ENCODE measurements around the gene SCN1A.

The SCN1A gene

DNA sequence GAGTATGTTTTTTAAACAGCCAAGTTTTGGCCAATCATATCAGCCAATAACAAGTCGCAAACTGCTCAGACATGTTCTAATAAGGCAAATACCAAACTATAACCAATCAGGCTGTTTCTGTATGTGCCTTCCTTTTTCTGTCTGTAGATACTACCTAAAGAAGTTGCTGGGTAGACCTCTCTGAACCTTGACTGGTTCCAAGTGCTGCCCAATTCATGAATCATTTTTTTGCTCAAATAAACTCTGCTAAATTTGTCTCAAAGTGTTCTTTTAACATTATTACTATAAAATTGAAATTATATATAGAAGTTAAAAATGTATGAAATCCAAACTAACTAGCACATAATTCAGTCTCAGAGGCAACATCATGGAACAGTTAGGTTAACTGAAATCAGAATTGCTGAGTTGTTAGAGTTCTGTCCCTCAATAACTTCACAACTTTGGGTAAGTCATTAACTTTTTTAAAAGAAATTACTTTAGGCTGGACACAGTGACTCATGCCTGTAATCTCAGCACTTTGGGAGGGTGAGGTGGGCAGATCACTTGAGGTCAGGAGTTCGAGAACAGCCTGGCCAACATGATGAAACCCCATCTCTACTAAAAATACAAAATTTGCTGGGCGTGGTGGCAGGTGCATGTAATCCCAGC is 169.4 kb downstream of the SCN1A start:
- Histone ChIP-seq H3K36me3 (ENCODE audit: control insufficient read depth, insufficient read depth, low read length) (no peaks in the 10 kb centered on the region), H3K4me3 (ENCODE audit: low read depth, low read length) (no peak overlapping the region), H3K27me3 (ENCODE audit: control insufficient read depth, insufficient read depth, low read length) (peaks cover 5% of the 10 kb centered on the region), H3K9me3 (ENCODE audit: control insufficient read depth, insufficient read depth, low read length) (no peaks in the 10 kb centered on the region), H3K4me1 (ENCODE audit: control insufficient read depth, insufficient read depth, low read length) (peaks cover 6% of the 10 kb centered on the region), H3K9ac (ENCODE audit: low read depth, low read length) (no peak overlapping the region)

DNA sequence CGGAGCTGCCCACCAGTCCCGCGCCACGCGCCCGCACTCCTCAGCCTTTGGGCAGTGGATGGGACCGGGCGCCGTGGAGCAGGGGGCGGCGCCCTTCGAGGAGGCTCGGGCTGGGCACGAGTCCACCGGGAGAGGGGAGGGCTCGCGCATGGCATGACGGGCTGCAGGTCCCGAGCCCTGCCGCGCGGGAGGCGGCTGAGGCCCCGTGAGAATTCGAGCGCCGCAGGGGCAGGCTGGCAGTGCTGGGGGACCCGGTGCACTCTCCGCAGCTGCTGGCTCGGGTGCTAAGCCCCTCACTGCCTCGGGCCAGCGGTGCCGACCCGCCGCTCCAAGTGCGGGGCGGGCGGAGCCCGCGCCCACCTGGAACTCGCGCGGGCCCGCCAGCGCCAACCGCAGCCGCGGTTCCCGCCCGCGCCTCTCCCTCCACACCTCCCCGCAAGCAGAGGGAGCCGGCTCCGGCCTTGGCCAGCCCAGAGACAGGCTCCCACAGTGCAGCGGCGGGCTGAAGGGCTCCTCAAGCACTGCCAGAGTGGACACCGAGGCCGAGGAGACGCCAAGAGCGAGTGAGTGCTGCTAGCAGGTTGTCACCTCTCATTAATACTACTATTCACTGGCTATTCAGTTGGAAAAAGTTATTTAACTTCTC is 170.7 kb downstream of the SCN1A start:
- no peak overlapping the region for H3K4me3 ChIP-seq (ENCODE audit: low read depth, low read length)
- H3K27me3 ChIP-seq (ENCODE audit: control insufficient read depth, insufficient read depth, low read length) = peaks cover 5% of the 10 kb centered on the region
- H3K36me3 ChIP-seq (ENCODE audit: control insufficient read depth, insufficient read depth, low read length) = no peaks in the 10 kb centered on the region
- H3K4me1 ChIP-seq (ENCODE audit: control insufficient read depth, insufficient read depth, low read length) = peaks cover 6% of the 10 kb centered on the region
- H3K9me3 ChIP-seq (ENCODE audit: control insufficient read depth, insufficient read depth, low read length) = no peaks in the 10 kb centered on the region
- H3K9ac ChIP-seq (ENCODE audit: low read depth, low read length) = no peak overlapping the region

DNA sequence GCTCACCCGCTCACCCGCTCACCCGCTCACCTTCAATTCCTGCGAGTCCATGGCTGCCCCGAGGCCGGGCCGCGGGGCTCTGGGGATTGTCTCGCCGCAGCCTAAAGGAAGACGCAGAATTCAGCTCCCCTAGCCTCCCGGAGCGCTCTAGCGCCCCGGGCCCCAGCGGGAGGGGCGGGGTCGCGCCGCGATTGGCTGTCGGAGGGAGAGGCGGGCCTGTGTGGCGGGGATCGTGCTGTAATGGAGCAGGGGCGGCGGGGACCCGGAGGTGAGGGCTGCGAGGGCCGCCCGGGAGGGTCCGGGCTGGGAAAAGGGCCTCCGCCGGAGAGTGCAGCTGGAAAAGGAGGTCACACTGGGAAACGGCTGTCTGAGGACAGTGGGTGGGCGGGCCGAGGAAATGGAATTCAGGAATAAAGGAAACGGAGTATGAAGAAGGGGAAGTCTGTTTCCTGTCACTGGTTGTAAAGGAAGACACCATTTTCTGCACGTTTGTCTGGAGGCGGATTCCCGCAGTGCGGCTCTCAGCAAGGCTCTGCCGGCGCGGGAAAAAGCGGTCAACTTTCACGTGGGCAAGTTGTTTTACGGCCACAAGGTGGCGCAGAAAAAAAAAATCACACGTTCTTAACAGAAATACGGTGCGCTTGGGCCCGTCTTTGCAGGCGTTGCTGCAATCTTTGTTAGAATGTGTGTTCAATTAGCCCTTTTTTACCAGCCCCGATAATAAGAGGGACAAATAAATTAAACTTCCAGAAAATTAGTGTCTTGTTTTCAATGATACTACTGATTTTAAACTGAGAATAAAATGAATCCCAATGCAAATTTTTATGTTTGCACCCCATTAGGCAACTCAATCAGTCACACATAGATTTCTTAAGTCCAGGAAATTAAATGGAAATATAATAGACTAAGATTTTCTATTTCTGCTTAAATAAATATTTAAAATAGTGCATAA is 173.9 kb downstream of the SCN1A start, which contains the start of gene TTC21B:
TTC21B (minus strand) TSS at position 122 of the 952 bp plus-strand sequence; CDS start at position 51, 71 bp downstream.
- Histone ChIP-seq H3K27me3 (ENCODE audit: control insufficient read depth, insufficient read depth, low read length) (peaks cover 5% of the 10 kb centered on the region), H3K4me3 (ENCODE audit: low read depth, low read length) (peak within 1 kb of the TSS; percentile 84), H3K36me3 (ENCODE audit: control insufficient read depth, insufficient read depth, low read length) (no peaks in the 10 kb centered on the region), H3K9me3 (ENCODE audit: control insufficient read depth, insufficient read depth, low read length) (no peaks in the 10 kb centered on the region), H3K4me1 (ENCODE audit: control insufficient read depth, insufficient read depth, low read length) (peaks cover 6% of the 10 kb centered on the region), H3K9ac (ENCODE audit: low read depth, low read length) (peak within 1 kb of the TSS; percentile 77)

DNA sequence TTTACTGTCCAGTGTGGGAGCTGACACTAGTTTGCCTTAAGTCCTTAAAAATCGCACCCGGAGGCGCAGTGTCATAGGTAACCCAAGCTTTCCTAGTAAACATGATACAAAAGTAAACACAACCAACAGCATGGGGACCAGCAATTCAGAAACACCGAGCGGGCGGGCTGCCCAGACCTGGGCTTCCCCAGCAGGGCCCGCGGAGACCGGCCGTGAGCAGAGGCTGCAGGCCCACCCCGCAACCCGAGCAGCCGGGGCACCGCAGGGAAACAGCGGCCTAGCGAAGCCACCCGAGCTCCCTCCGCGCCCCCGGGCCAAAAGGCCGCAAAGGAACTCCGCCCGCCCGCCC is 174.5 kb downstream of the SCN1A start:
- no peaks in the 10 kb centered on the region for H3K9me3 ChIP-seq (ENCODE audit: control insufficient read depth, insufficient read depth, low read length)
- no peaks in the 10 kb centered on the region for H3K36me3 ChIP-seq (ENCODE audit: control insufficient read depth, insufficient read depth, low read length)
- peaks cover 5% of the 10 kb centered on the region for H3K27me3 ChIP-seq (ENCODE audit: control insufficient read depth, insufficient read depth, low read length)
- peaks cover 6% of the 10 kb centered on the region for H3K4me1 ChIP-seq (ENCODE audit: control insufficient read depth, insufficient read depth, low read length)
- peak overlapping the region; percentile 77 for H3K9ac ChIP-seq (ENCODE audit: low read depth, low read length)
- peak overlapping the region; percentile 84 for H3K4me3 ChIP-seq (ENCODE audit: low read depth, low read length)

DNA sequence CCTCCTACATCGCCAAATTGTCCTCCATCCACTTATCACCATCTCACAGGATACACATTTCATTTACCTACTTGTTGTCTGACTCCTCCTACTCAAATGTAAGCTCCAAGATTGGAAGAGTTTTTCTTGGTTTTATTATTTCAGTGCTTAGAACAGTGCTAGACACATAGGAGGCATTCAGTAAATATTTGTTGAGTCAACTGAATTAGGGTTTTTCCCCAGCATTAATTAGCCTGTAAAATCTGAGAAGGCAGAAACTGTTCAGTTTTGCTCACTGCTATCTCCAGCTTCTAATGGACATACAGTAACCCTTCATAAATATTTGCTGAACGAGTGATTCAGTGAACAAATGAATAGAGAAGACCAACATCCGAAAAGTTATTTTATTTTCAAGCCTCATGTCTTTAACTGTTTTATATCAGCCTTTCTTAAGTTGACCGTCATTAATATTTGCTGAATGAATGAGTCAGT is 175.0 kb downstream of the SCN1A start:
- Histone ChIP-seq H3K4me3 (ENCODE audit: low read depth, low read length) (peak overlapping the region; percentile 84), H3K27me3 (ENCODE audit: control insufficient read depth, insufficient read depth, low read length) (peaks cover 5% of the 10 kb centered on the region), H3K36me3 (ENCODE audit: control insufficient read depth, insufficient read depth, low read length) (no peaks in the 10 kb centered on the region), H3K9me3 (ENCODE audit: control insufficient read depth, insufficient read depth, low read length) (no peaks in the 10 kb centered on the region), H3K9ac (ENCODE audit: low read depth, low read length) (no peak overlapping the region), H3K4me1 (ENCODE audit: control insufficient read depth, insufficient read depth, low read length) (peaks cover 6% of the 10 kb centered on the region)

DNA sequence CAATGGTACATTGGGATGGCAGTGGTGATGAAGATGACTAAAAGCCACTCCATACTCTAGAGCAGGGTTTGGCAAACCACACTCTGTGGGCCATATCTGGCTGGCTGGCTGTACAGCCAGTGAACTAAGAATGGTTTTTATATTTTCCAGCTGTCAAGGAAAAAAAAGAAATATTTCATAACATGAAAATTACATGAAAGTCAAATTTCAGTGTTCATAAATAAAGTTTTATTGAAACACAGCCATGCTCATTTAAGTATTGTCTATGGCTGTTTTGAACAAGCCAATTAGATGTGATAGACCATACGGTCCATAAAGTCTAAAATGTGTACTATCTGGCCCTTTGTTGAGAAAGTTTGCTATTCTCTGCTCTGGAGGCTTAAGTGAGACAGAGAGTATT is 175.7 kb downstream of the SCN1A start:
- Histone ChIP-seq H3K27me3 (ENCODE audit: control insufficient read depth, insufficient read depth, low read length) (peaks cover 5% of the 10 kb centered on the region), H3K4me1 (ENCODE audit: control insufficient read depth, insufficient read depth, low read length) (peaks cover 6% of the 10 kb centered on the region), H3K4me3 (ENCODE audit: low read depth, low read length) (no peak overlapping the region), H3K9me3 (ENCODE audit: control insufficient read depth, insufficient read depth, low read length) (no peaks in the 10 kb centered on the region), H3K9ac (ENCODE audit: low read depth, low read length) (no peak overlapping the region), H3K36me3 (ENCODE audit: control insufficient read depth, insufficient read depth, low read length) (no peaks in the 10 kb centered on the region)

DNA sequence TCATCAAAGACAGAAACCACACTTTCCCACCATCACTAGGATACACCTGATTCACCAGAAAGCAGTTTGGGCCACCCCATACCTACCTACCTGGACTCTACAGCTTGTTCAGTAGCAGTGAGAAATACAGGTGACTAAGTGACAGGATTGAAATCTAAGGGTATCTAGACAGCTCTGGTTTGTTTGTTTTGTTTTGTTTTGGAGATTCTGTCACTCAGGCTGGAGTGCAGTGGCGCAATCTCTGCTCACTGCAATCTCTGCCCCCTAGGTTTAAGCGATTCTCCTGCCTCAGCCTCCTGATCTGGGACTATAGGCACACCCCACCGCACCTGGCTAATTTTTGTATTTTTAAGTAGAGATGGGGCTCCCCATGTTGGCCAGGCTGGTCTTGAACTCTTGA is 177.4 kb downstream of the SCN1A start:
- Histone ChIP-seq H3K4me3 (ENCODE audit: low read depth, low read length) (no peak overlapping the region), H3K27me3 (ENCODE audit: control insufficient read depth, insufficient read depth, low read length) (peaks cover 5% of the 10 kb centered on the region), H3K4me1 (ENCODE audit: control insufficient read depth, insufficient read depth, low read length) (peaks cover 6% of the 10 kb centered on the region), H3K36me3 (ENCODE audit: control insufficient read depth, insufficient read depth, low read length) (no peaks in the 10 kb centered on the region), H3K9ac (ENCODE audit: low read depth, low read length) (no peak overlapping the region), H3K9me3 (ENCODE audit: control insufficient read depth, insufficient read depth, low read length) (no peaks in the 10 kb centered on the region)

DNA sequence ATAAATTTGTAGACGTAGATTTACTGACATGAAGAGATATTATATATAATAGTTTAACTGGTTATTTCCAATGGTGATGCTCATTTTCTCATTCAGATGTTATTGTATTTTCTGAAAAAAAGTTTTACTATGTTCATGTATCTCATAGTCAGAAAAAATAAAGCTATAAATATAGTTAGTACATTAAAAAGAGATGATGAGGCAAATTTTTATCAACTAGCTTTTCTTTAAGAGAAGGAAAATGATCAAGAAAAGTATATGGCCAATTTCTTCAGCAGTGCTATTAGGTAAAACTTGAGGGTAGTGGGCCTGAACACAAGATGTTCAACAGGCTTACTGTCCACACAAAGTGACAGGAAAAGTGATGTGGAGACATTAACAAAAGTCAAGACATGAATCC is 186.0 kb downstream of the SCN1A start:
- H3K4me3 ChIP-seq (ENCODE audit: low read depth, low read length) = no peak overlapping the region
- no peaks in the 10 kb centered on the region for H3K4me1 ChIP-seq (ENCODE audit: control insufficient read depth, insufficient read depth, low read length)
- no peak overlapping the region for H3K9ac ChIP-seq (ENCODE audit: low read depth, low read length)
- H3K36me3 ChIP-seq (ENCODE audit: control insufficient read depth, insufficient read depth, low read length) = no peaks in the 10 kb centered on the region
- H3K27me3 ChIP-seq (ENCODE audit: control insufficient read depth, insufficient read depth, low read length) = no peaks in the 10 kb centered on the region
- H3K9me3 ChIP-seq (ENCODE audit: control insufficient read depth, insufficient read depth, low read length) = no peaks in the 10 kb centered on the region

DNA sequence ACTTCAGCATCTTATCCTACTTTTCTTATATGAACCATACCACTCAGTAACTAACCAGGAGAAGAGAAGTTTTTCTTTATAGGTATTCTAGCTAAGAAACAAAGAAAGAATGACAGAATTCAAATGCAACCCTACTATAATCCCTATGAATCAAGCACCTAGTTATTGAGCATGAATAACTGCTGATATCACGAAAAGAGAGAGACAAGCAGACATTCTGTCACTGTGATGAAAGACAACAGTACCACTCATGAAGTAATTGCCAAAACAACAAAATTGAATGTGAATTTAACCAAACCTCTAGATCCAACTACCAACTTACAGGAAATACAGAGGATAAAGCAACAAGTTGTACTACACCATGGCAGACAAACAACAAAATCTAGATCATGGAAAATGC is 189.6 kb downstream of the SCN1A start:
- Histone ChIP-seq H3K4me3 (ENCODE audit: low read depth, low read length) (no peak overlapping the region), H3K9me3 (ENCODE audit: control insufficient read depth, insufficient read depth, low read length) (no peaks in the 10 kb centered on the region), H3K4me1 (ENCODE audit: control insufficient read depth, insufficient read depth, low read length) (no peaks in the 10 kb centered on the region), H3K9ac (ENCODE audit: low read depth, low read length) (no peak overlapping the region), H3K27me3 (ENCODE audit: control insufficient read depth, insufficient read depth, low read length) (no peaks in the 10 kb centered on the region), H3K36me3 (ENCODE audit: control insufficient read depth, insufficient read depth, low read length) (peaks cover 3% of the 10 kb centered on the region)

Measured in iPS-15b (cell line).